Fibroblast of the aortic adventitia (primary cell): Measurements from ENCODE around the gene CENPT. TPM values are rescaled to one million over a fixed set of nuclear protein-coding genes. Genes with fewer than 3 reads are reported as not detected.

Source experiments
- DNase-seq: peaks from one replicate; pipeline ENCODE4 v3.0.0-alpha.2; 2010; ENCODE audit warnings: low read depth
- H3K4me3 ChIP-seq: 2 replicates; pipeline ENCODE4 v1.5.1; 2011; ENCODE audit warnings: low read depth, mild to moderate bottlenecking, control low read depth, low read length, moderate library complexity
- CTCF ChIP-seq: IDR thresholded peaks from 2 replicates; pipeline ENCODE4 v1.5.1; 2011; ENCODE audit warnings: mild to moderate bottlenecking, low read length, control low read depth, inconsistent platforms; ENCODE audit not compliant: insufficient read depth
- total RNA-seq: library from RNA; depleted of rRNA; stranded (reverse); fragments of >200 nt; gene quantifications from 2 replicates; pipeline ENCODE4 v1.2.3, GENCODE V29; 2012; ENCODE audit warnings: low replicate concordance

CENPT gene
- total RNA-seq, 1 donor = 39.9 TPM

GRCh38 chr16:67860589-67861398, 13.3 kb upstream of the CENPT start:
- peak; percentile 73 for DNase-seq
- TF ChIP-seq CTCF = no peak
- no peak overlapping the region for H3K4me3 ChIP-seq

DNA sequence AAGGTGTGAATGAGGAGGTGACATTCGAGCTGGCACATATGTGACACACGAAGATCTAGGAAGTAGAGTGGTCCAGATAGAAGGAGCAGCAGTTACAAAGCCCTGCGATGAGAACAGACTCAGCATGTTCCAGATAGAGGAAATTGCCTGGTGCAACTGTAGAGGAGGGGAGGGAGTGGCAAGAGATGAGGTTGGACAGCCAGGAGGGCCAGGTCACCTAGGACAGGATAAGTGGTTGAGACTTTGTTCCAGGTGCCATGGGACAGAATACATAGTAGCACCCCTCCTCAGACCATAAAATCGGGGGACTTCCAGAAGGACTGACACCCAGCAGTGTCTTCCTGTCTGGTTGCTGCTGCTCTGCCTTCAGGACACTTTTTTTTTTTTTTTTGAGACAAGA, 11.0 kb upstream of the CENPT start:
- DNase-seq = no peak
- TF ChIP-seq CTCF = no peak
- no peak overlapping the region for H3K4me3 ChIP-seq

DNA sequence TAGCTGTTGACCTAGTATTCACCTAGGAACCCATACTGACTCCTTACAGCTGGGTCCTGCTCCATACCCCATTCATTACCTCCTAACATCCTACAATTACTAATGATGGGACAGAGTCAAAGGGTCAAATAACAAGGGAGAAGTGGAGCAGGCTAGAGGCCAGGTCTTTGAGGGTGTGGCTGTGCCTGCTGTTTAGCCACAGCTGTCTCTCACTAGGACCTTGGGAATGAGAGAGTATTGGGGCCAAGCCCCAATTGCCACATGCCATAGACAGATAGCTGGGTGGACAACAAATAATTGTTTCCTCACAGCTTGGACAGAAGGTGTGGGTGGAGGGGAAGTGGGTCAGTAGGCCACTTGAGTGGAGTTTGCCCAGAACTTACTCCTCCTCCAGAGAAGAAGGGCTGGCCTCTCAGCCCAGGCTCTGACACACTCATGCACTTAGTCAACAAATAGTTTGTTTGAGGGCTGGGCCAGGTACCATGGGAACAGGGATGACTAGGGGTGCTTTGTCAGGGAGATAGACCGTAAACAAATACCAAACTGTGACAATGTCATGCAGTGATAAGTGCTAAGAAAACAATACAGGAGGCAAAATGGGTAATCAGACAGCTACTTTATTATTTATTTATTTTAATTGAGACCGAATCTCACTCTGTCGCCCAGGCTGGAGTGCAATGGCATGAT, 10.2 kb upstream of the CENPT start:
- DNase-seq = peak; percentile 90
- H3K4me3 ChIP-seq = no peak overlapping the region
- no peak for TF ChIP-seq CTCF

DNA sequence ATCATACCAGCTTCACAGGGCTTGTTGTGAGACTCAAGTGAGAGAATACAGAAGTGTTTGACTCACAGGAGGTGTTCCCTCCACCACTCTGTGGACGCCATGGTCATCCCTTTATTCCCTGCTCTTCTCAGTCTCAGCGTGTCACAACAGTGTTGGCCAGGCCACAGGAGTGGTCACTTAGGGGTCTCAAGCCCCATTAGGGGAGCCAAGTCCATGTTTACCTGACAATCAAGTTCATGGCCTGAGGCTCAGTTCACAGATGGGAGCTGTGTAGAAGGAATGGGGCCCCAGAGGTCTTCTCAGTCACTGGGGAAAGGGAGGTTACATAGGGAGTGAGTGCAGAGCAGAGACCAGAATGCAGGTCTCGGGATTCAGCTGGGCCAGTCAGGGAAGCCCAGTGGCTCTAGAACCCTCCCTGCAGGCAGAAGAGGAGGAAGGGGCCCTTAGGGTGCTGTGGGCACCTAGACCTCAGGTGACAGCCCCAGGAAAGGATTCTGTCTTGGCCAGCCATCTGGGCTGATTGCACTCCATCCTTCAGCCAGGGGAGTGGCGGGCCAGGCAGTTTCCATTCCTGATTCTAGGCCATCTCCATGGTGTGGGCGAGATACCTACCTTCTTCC, 9.5 kb upstream of the CENPT start:
- H3K4me3 ChIP-seq = no peak overlapping the region
- no peak for DNase-seq
- no peak for TF ChIP-seq CTCF

GRCh38 chr16:67855789-67856188, 8.3 kb upstream of the CENPT start:
- DNase-seq = no peak
- H3K4me3 ChIP-seq = no peak overlapping the region
- no peak for TF ChIP-seq CTCF

DNA sequence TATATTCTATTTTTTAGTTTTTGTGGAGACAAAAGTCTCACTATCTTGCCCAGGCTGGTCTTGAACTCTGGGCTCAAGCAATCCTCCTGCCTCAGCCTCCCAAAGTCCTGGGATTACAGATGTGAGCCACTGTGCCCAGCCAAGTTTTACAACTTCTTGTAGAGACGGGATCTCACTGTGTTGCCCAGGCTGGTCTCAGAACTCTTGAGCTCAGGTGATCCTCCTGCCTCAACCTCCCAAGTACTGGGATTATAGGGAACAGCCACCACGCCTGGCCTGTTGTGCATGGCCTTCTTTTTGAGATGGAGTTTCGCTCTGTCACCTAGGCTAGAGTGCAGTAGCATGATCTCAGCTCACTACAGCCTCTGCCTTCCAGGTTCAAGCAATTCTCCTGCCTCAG, 6.2 kb upstream of the CENPT start:
- H3K4me3 ChIP-seq = no peak overlapping the region
- DNase-seq = no peak
- TF ChIP-seq CTCF = no peak
